ENCODE results near the gene RPA3.

Gene RPA3

GRCh38 chr7:7732621-7733281 is 14.3 kb upstream of the RPA3 start:
- no peak for DNase-seq (ENCODE audit: low spot score)

- DNase-seq (ENCODE audit: low spot score) = peak; percentile 33
Measured at GRCh38 chr7:7731732-7732131, 13.3 kb upstream of the RPA3 start.

- DNase-seq (ENCODE audit: low spot score) = no peak
Measured at GRCh38 chr7:7720750-7721621, 2.6 kb upstream of the RPA3 start.

GRCh38 chr7:7720193-7720592 is 1.8 kb upstream of the RPA3 start:
- no peak for DNase-seq (ENCODE audit: low spot score)

GRCh38 chr7:7719236-7719635 is 829 bp upstream of the RPA3 start:
- DNase-seq (ENCODE audit: low spot score) = peak; percentile 42

- no peak for DNase-seq (ENCODE audit: low spot score)
Measured at GRCh38 chr7:7713730-7714129, 4.7 kb downstream of the RPA3 start.

- no peak for DNase-seq (ENCODE audit: low spot score)
Measured at GRCh38 chr7:7710469-7710868, 7.9 kb downstream of the RPA3 start.

GRCh38 chr7:7709291-7709690 is 9.1 kb downstream of the RPA3 start:
- DNase-seq (ENCODE audit: low spot score) = no peak

- DNase-seq (ENCODE audit: low spot score) = no peak
Measured at GRCh38 chr7:7707806-7708205, 10.6 kb downstream of the RPA3 start.

- DNase-seq (ENCODE audit: low spot score) = no peak
Measured at GRCh38 chr7:7707246-7707645, 11.2 kb downstream of the RPA3 start.

GRCh38 chr7:7706556-7707172 is 11.7 kb downstream of the RPA3 start:
- DNase-seq (ENCODE audit: low spot score) = no peak

- no peak for DNase-seq (ENCODE audit: low spot score)
Measured at GRCh38 chr7:7706101-7706511, 12.3 kb downstream of the RPA3 start.

GRCh38 chr7:7705318-7705717 is 13.1 kb downstream of the RPA3 start:
- DNase-seq (ENCODE audit: low spot score) = no peak

- DNase-seq (ENCODE audit: low spot score) = no peak
Measured at GRCh38 chr7:7704867-7705266, 13.5 kb downstream of the RPA3 start.

- peak; percentile 23 for DNase-seq (ENCODE audit: low spot score)
Measured at GRCh38 chr7:7703427-7703826, 15.0 kb downstream of the RPA3 start.

- DNase-seq (ENCODE audit: low spot score) = no peak
Measured at GRCh38 chr7:7702826-7703225, 15.6 kb downstream of the RPA3 start.

- DNase-seq (ENCODE audit: low spot score) = no peak
Measured at GRCh38 chr7:7701527-7701926, 16.9 kb downstream of the RPA3 start.

GRCh38 chr7:7699970-7700369 is 18.4 kb downstream of the RPA3 start:
- DNase-seq (ENCODE audit: low spot score) = no peak

GRCh38 chr7:7699380-7699779 is 19.0 kb downstream of the RPA3 start:
- DNase-seq (ENCODE audit: low spot score) = no peak

- DNase-seq (ENCODE audit: low spot score) = no peak
Measured at GRCh38 chr7:7698930-7699329, 19.5 kb downstream of the RPA3 start.

GRCh38 chr7:7696458-7697119 is 21.8 kb downstream of the RPA3 start:
- DNase-seq (ENCODE audit: low spot score) = no peak

GRCh38 chr7:7695111-7695817 is 23.1 kb downstream of the RPA3 start:
- no peak for DNase-seq (ENCODE audit: low spot score)
